DND-41 (cell line): ENCODE measurements around the gene ATPAF1.

Experiments
- EZH2 ChIP-seq: IDR thresholded peaks from 3 replicates; pipeline ENCODE4 v1.6.1; 2012; ENCODE audit warnings: borderline replicate concordance, low read depth, mild to moderate bottlenecking, moderate library complexity, low read length, inconsistent platforms; ENCODE audit not compliant: severe bottlenecking
- TF ChIP-seq, protein P1 (sequence below): IDR thresholded peaks from 2 replicates; pipeline ENCODE4 v1.5.1; 2012; ENCODE audit warnings: borderline replicate concordance, low read length, moderate library complexity, mild to moderate bottlenecking; ENCODE audit not compliant: poor library complexity, severe bottlenecking; ENCODE audit errors: extremely low read depth

GRCh38 chr1:46687093-46687659, 19.0 kb upstream of the ATPAF1 start:
- TF ChIP-seq EZH2: no peak
- TF ChIP-seq, protein P1, sequence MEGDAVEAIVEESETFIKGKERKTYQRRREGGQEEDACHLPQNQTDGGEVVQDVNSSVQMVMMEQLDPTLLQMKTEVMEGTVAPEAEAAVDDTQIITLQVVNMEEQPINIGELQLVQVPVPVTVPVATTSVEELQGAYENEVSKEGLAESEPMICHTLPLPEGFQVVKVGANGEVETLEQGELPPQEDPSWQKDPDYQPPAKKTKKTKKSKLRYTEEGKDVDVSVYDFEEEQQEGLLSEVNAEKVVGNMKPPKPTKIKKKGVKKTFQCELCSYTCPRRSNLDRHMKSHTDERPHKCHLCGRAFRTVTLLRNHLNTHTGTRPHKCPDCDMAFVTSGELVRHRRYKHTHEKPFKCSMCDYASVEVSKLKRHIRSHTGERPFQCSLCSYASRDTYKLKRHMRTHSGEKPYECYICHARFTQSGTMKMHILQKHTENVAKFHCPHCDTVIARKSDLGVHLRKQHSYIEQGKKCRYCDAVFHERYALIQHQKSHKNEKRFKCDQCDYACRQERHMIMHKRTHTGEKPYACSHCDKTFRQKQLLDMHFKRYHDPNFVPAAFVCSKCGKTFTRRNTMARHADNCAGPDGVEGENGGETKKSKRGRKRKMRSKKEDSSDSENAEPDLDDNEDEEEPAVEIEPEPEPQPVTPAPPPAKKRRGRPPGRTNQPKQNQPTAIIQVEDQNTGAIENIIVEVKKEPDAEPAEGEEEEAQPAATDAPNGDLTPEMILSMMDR: no peak
